GM19324 (cell line): ENCODE results near the gene CD163L1.
"Not testable (repeated sequence)": the region's sequence is repeated elsewhere in the genome, so short reads cannot be mapped to it uniquely, and the experiment has no call there.

Experiments used
- ATAC-seq: cut with Tn5 transposase; IDR thresholded peaks from one replicate; pipeline ENCODE4 v1.9.1; 2021; ENCODE audit warnings: mild to moderate bottlenecking, moderate library complexity; ENCODE audit not compliant: unreplicated experiment, low FRiP score

The CD163L1 gene

DNA sequence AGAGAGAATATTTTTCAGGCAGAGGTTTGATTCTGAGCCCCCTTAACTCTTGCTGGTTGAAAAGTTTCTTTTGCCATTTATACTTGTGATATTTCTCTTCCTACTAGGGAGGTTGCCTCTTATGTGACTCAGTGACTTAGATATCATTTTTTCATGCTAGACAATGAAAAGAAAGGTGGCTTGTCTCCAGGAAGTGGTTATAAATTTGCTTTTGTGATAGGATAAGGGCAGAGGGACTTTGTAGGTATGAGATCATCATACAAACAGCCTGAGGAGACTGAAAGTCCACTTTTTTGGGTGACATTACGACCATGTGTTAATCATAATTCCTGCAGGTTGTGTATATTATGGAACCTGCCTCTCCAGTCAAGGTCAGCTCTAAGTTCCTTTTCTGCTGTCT lies 104.3 kb downstream of the CD163L1 start:
- ATAC-seq = no peak

DNA sequence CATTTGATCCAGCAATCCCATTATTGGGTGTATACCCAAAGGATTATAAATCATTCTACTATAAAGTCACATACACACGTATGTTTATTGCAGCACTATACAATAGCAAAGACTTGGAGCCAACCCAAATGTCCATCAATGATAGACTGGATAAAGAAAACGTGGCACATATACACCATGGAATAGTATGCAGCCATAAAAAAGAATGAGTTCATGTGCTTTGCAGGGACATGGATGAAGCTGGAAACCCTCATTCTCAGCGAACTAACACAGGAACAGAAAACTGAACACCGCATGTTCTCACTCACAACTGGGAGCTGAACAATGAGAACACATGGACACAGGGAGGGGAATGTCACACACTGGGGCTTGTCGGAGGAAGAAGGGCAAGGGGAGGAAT lies 106.2 kb downstream of the CD163L1 start:
- ATAC-seq = not testable (repeated sequence)

GRCh38 chr12:7327918-7328317 lies 116.0 kb downstream of the CD163L1 start:
- ATAC-seq = no peak

DNA sequence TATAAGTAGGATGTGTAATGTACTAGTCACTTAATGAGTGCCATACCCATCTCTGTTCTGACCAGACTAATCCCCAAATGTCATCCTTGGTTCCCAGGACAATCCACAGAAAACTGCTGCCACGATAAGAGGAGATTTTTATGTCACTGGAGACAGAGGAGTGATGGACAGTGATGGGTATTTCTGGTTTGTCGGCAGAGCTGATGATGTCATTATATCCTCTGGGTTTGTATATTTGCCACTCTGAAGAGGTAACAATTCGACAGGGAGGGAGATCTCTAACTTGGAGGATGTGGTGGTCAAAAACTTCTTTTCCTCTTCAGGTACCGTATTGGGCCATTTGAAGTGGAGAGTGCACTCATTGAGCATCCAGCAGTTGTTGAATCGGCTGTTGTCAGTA lies 119.8 kb downstream of the CD163L1 start:
- ATAC-seq = no peak

- ATAC-seq = no peak
Measured at GRCh38 chr12:7322599-7322998, 121.4 kb downstream of the CD163L1 start.

GRCh38 chr12:7321624-7322023 lies 122.3 kb downstream of the CD163L1 start:
- ATAC-seq = no peak

DNA sequence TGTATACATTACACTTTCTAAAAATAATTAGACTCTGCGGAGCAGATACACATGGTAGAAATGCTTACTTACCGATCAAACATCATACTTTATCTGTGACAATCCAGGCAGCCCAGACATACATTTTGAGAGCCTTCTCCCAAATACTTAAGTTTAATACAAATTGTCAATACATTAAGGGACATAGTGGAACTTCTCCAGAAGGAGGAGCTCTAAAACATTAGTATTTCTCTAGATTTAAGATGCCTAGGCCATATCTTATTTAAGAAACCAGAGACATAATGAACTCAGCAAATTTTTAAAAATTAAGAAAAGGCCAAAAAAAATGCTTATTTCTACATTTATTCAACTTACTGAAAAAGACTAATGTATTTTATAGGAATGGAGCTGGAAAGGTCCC lies 124.0 kb downstream of the CD163L1 start:
- no peak for ATAC-seq

DNA sequence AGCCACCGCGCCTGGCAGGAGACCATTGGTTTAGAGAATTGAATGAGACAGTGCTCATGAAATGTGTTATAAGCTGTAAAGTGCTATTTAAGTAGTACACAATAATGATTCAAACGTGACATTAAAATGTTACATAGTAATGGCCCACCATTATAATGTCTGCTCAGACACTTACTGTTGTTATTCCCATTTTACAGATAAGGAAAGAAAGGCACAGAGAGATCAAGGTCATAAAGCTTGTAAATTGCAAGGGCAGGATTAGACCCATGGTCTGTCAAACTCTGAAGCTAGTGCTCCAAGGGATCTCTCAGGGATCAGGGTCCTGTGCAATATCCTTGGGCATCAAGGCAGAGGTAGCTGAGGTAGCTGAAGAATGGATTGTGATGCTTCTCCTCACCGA lies 133.9 kb downstream of the CD163L1 start:
- ATAC-seq = no peak
